Stimulated activated CD8-positive, alpha-beta memory T cell treated with anti-CD3 and anti-CD28 coated beads, Interleukin-2, amount 100 ng/mL, for 1 hour (primary cell): ENCODE measurements around the gene LDLRAD3.
"Not testable (repeated sequence)": the region's sequence is repeated elsewhere in the genome, so short reads cannot be mapped to it uniquely, and the experiment has no call there.

Experiments
- DNase-seq, 2 donors: peaks; one replicate each; pipeline ENCODE4 v3.0.0-alpha.2; 2020; ENCODE audit warnings: low read depth in 2 of 2

The LDLRAD3 gene

GRCh38 chr11:36162006-36162882 lies 218.4 kb downstream of the LDLRAD3 start:
- DNase-seq: no peak

GRCh38 chr11:36162883-36163434 lies 219.1 kb downstream of the LDLRAD3 start:
- no peak for DNase-seq

- DNase-seq: no peak
Measured at GRCh38 chr11:36164506-36165250, 220.8 kb downstream of the LDLRAD3 start.

- no peak for DNase-seq
Measured at GRCh38 chr11:36165621-36166397, 221.9 kb downstream of the LDLRAD3 start.

GRCh38 chr11:36167073-36167472 lies 223.2 kb downstream of the LDLRAD3 start:
- no peak for DNase-seq

- DNase-seq: no peak
Measured at GRCh38 chr11:36167729-36168128, 223.9 kb downstream of the LDLRAD3 start.

GRCh38 chr11:36177836-36178235 lies 234.0 kb downstream of the LDLRAD3 start:
- DNase-seq: no peak

- DNase-seq: no peak
Measured at GRCh38 chr11:36186340-36187175, 242.7 kb downstream of the LDLRAD3 start.

- no peak for DNase-seq
Measured at GRCh38 chr11:36187622-36188021, 243.8 kb downstream of the LDLRAD3 start.

- not testable (repeated sequence) for DNase-seq
Measured at GRCh38 chr11:36189735-36190134, 245.9 kb downstream of the LDLRAD3 start.

- DNase-seq: no peak
Measured at GRCh38 chr11:36191941-36192340, 248.1 kb downstream of the LDLRAD3 start.

- no peak for DNase-seq
Measured at GRCh38 chr11:36192425-36193289, 248.8 kb downstream of the LDLRAD3 start.

GRCh38 chr11:36193290-36193619 lies 249.4 kb downstream of the LDLRAD3 start:
- no peak for DNase-seq

- DNase-seq: no peak
Measured at GRCh38 chr11:36193721-36194120, 249.9 kb downstream of the LDLRAD3 start.

- no peak for DNase-seq
Measured at GRCh38 chr11:36195496-36196354, 251.9 kb downstream of the LDLRAD3 start.

GRCh38 chr11:36196411-36196998 lies 252.6 kb downstream of the LDLRAD3 start:
- no peak for DNase-seq

GRCh38 chr11:36201411-36201810 lies 257.5 kb downstream of the LDLRAD3 start:
- no peak for DNase-seq

GRCh38 chr11:36205536-36205935 lies 261.7 kb downstream of the LDLRAD3 start:
- DNase-seq: no peak

GRCh38 chr11:36210529-36210928 lies 266.7 kb downstream of the LDLRAD3 start:
- DNase-seq: no peak
